ENCODE measurements around the gene MTCH2.

Gene MTCH2

GRCh38 chr11:47572715-47573255 lies 69.6 kb downstream of the MTCH2 start:
- WGBS, 2 donors (ENCODE audit: extremely low coverage in 2 of 2, insufficient read length in 2 of 2, insufficient replicate concordance in 1 of 2), result no CpG with 5 or more reads among the region's 8 CpGs

DNA sequence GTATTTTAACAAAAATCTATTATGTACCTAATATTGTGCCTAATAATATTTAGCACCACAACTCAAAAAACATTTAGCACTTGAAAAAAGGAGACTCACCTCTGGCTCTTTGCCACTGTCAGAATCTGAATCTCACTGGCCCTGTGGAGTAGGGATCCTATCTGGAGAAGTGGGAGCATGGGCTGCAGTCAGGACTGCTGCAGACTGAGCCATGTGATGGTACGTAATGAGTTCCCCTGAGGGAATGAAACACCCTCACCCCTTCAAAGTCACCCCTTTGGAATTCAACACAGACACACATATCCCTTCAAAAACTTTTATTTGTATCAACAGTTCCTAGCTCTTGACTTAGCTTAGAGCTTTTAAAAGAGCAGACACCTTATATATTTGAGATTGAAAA lies 70.5 kb downstream of the MTCH2 start:
- Histone ChIP-seq H3K27ac (replicated peaks; ENCODE audit: low read length) (no peak overlapping the region), H4K91ac (ENCODE audit: low read depth, low read length, poor library complexity) (no peak overlapping the region), H2AFZ (ENCODE audit: low read length) (no peak overlapping the region), H3K18ac (ENCODE audit: low read length) (no peak overlapping the region), H3K79me1 (ENCODE audit: low read depth, low read length) (peaks cover 4% of the 10 kb centered on the region), H4K8ac (ENCODE audit: low read depth, low read length) (no peak overlapping the region), H2BK120ac (ENCODE audit: low read depth, low read length) (no peak overlapping the region), H2AK5ac (ENCODE audit: low read depth, low read length) (no peak overlapping the region), H2BK15ac (ENCODE audit: low read length) (no peak overlapping the region), H2BK12ac (ENCODE audit: low read length) (no peak overlapping the region), H3K4me3 (ENCODE audit: low read length in 2 of 2) (no peak overlapping the region), H2BK5ac (ENCODE audit: low read length) (no peak overlapping the region), H3K14ac (ENCODE audit: low read length) (no peak overlapping the region), H3K36me3 (replicated peaks in 1 of 2; ENCODE audit: control insufficient read depth in 2 of 2, insufficient read depth in 2 of 2, low read length in 2 of 2) (peaks cover 20 to 67% of the 10 kb centered on the region in 2 donors), H3K9me3 (replicated peaks in 1 of 2; ENCODE audit: control insufficient read depth in 2 of 2, insufficient read depth in 1 of 2, low read depth in 1 of 2, low read length in 2 of 2) (peaks cover 0 to 2% of the 10 kb centered on the region in 2 donors), H3K4me1 (ENCODE audit: control insufficient read depth in 2 of 2, insufficient read depth in 1 of 2, low read depth in 1 of 2, low read length in 2 of 2) (peaks cover 0 to under 1% of the 10 kb centered on the region in 2 donors), H3K4ac (ENCODE audit: low read length) (no peak overlapping the region), H3K27me3 (ENCODE audit: control insufficient read depth in 3 of 3, insufficient read depth in 3 of 3, low read depth in 1 of 3, low read length in 3 of 3) (no peaks in the 10 kb centered on the region), H3K23ac (ENCODE audit: low read depth, low read length, poor library complexity) (no peak overlapping the region), H3K9ac (ENCODE audit: low read depth, low read length, poor library complexity) (no peak overlapping the region), H3K4me2 (ENCODE audit: insufficient read depth, low read length, poor library complexity, severe bottlenecking) (no peak overlapping the region)
- DNase-seq (ENCODE audit: low spot score), result no peak
- WGBS, 2 donors (ENCODE audit: extremely low coverage in 2 of 2, insufficient read length in 2 of 2, insufficient replicate concordance in 1 of 2), result no CpG with 5 or more reads among the region's 1 CpG

More at GRCh38 chr11:47572715-47573255, 69.6 kb downstream of the MTCH2 start:
- H3K27ac ChIP-seq (replicated peaks; ENCODE audit: low read length), result no peak overlapping the region
- peak overlapping the region; percentile 31 for H3K23ac ChIP-seq (ENCODE audit: low read depth, low read length, poor library complexity)
- peaks cover 3 to 9% of the 10 kb centered on the region in 2 donors for H3K4me1 ChIP-seq (ENCODE audit: control insufficient read depth in 2 of 2, insufficient read depth in 1 of 2, low read depth in 1 of 2, low read length in 2 of 2)
- no peak for DNase-seq (ENCODE audit: low spot score)
- H3K4me2 ChIP-seq (ENCODE audit: insufficient read depth, low read length, poor library complexity, severe bottlenecking), result no peak overlapping the region
- peaks cover 5% of the 10 kb centered on the region for H3K79me1 ChIP-seq (ENCODE audit: low read depth, low read length)
- H3K14ac ChIP-seq (ENCODE audit: low read length), result no peak overlapping the region
- H2BK15ac ChIP-seq (ENCODE audit: low read length), result no peak overlapping the region
- no peak overlapping the region for H3K18ac ChIP-seq (ENCODE audit: low read length)
- H4K91ac ChIP-seq (ENCODE audit: low read depth, low read length, poor library complexity), result no peak overlapping the region
- H4K8ac ChIP-seq (ENCODE audit: low read depth, low read length), result no peak overlapping the region
- H3K9ac ChIP-seq (ENCODE audit: low read depth, low read length, poor library complexity), result peak overlapping the region; percentile 14
- H2BK12ac ChIP-seq (ENCODE audit: low read length), result no peak overlapping the region
- H2BK120ac ChIP-seq (ENCODE audit: low read depth, low read length), result no peak overlapping the region
- H3K36me3 ChIP-seq (replicated peaks in 1 of 2; ENCODE audit: control insufficient read depth in 2 of 2, insufficient read depth in 2 of 2, low read length in 2 of 2), result peaks cover 25 to 75% of the 10 kb centered on the region in 2 donors
- no peaks in the 10 kb centered on the region for H3K27me3 ChIP-seq (ENCODE audit: control insufficient read depth in 3 of 3, insufficient read depth in 3 of 3, low read depth in 1 of 3, low read length in 3 of 3)
- H3K4ac ChIP-seq (ENCODE audit: low read length), result no peak overlapping the region
- H3K9me3 ChIP-seq (replicated peaks in 1 of 2; ENCODE audit: control insufficient read depth in 2 of 2, insufficient read depth in 1 of 2, low read depth in 1 of 2, low read length in 2 of 2), result peaks cover 0 to 2% of the 10 kb centered on the region in 2 donors
- no peak overlapping the region for H2BK5ac ChIP-seq (ENCODE audit: low read length)
- no peak overlapping the region for H2AFZ ChIP-seq (ENCODE audit: low read length)
- H2AK5ac ChIP-seq (ENCODE audit: low read depth, low read length), result no peak overlapping the region
- H3K4me3 ChIP-seq (ENCODE audit: low read length in 2 of 2), result no peak overlapping the region

GRCh38 chr11:47571357-47571729 lies 71.0 kb downstream of the MTCH2 start:
- Histone ChIP-seq H3K23ac (ENCODE audit: low read depth, low read length, poor library complexity) (no peak overlapping the region), H3K4me2 (ENCODE audit: insufficient read depth, low read length, poor library complexity, severe bottlenecking) (no peak overlapping the region), H3K9ac (ENCODE audit: low read depth, low read length, poor library complexity) (no peak overlapping the region), H2BK5ac (ENCODE audit: low read length) (no peak overlapping the region), H4K8ac (ENCODE audit: low read depth, low read length) (no peak overlapping the region), H3K79me1 (ENCODE audit: low read depth, low read length) (peaks cover 4% of the 10 kb centered on the region), H3K27me3 (ENCODE audit: control insufficient read depth in 3 of 3, insufficient read depth in 3 of 3, low read depth in 1 of 3, low read length in 3 of 3) (no peaks in the 10 kb centered on the region), H3K14ac (ENCODE audit: low read length) (no peak overlapping the region), H2BK120ac (ENCODE audit: low read depth, low read length) (no peak overlapping the region), H3K36me3 (replicated peaks in 1 of 2; ENCODE audit: control insufficient read depth in 2 of 2, insufficient read depth in 2 of 2, low read length in 2 of 2) (peaks cover 20 to 63% of the 10 kb centered on the region in 2 donors), H2AFZ (ENCODE audit: low read length) (no peak overlapping the region), H3K9me3 (replicated peaks in 1 of 2; ENCODE audit: control insufficient read depth in 2 of 2, insufficient read depth in 1 of 2, low read depth in 1 of 2, low read length in 2 of 2) (peaks cover 0 to 2% of the 10 kb centered on the region in 2 donors), H2BK15ac (ENCODE audit: low read length) (no peak overlapping the region), H3K27ac (replicated peaks; ENCODE audit: low read length) (no peak overlapping the region), H3K4me1 (ENCODE audit: control insufficient read depth in 2 of 2, insufficient read depth in 1 of 2, low read depth in 1 of 2, low read length in 2 of 2) (no peaks in the 10 kb centered on the region), H3K18ac (ENCODE audit: low read length) (no peak overlapping the region), H2BK12ac (ENCODE audit: low read length) (no peak overlapping the region), H3K4me3 (ENCODE audit: low read length in 2 of 2) (no peak overlapping the region), H2AK5ac (ENCODE audit: low read depth, low read length) (no peak overlapping the region), H4K91ac (ENCODE audit: low read depth, low read length, poor library complexity) (no peak overlapping the region), H3K4ac (ENCODE audit: low read length) (no peak overlapping the region)
- no peak for DNase-seq (ENCODE audit: low spot score)
- WGBS, 2 donors (ENCODE audit: extremely low coverage in 2 of 2, insufficient read length in 2 of 2, insufficient replicate concordance in 1 of 2), result no CpG with 5 or more reads among the region's 4 CpGs

GRCh38 chr11:47570651-47571356 lies 71.6 kb downstream of the MTCH2 start:
- no peak overlapping the region for H3K4ac ChIP-seq (ENCODE audit: low read length)
- H3K79me1 ChIP-seq (ENCODE audit: low read depth, low read length), result peaks cover 7% of the 10 kb centered on the region
- WGBS, 2 donors (ENCODE audit: extremely low coverage in 2 of 2, insufficient read length in 2 of 2, insufficient replicate concordance in 1 of 2), result no CpG with 5 or more reads among the region's 3 CpGs
- H2BK15ac ChIP-seq (ENCODE audit: low read length), result no peak overlapping the region
- H4K91ac ChIP-seq (ENCODE audit: low read depth, low read length, poor library complexity), result no peak overlapping the region
- peaks cover 20 to 60% of the 10 kb centered on the region in 2 donors for H3K36me3 ChIP-seq (replicated peaks in 1 of 2; ENCODE audit: control insufficient read depth in 2 of 2, insufficient read depth in 2 of 2, low read length in 2 of 2)
- no peak for DNase-seq (ENCODE audit: low spot score)
- no peak overlapping the region for H2BK12ac ChIP-seq (ENCODE audit: low read length)
- no peak overlapping the region for H3K23ac ChIP-seq (ENCODE audit: low read depth, low read length, poor library complexity)
- H3K4me3 ChIP-seq (ENCODE audit: low read length in 2 of 2), result no peak overlapping the region
- H3K14ac ChIP-seq (ENCODE audit: low read length), result no peak overlapping the region
- H3K27me3 ChIP-seq (ENCODE audit: control insufficient read depth in 3 of 3, insufficient read depth in 3 of 3, low read depth in 1 of 3, low read length in 3 of 3), result no peaks in the 10 kb centered on the region
- no peak overlapping the region for H2BK120ac ChIP-seq (ENCODE audit: low read depth, low read length)
- no peak overlapping the region for H2BK5ac ChIP-seq (ENCODE audit: low read length)
- no peak overlapping the region for H2AK5ac ChIP-seq (ENCODE audit: low read depth, low read length)
- no peak overlapping the region for H3K18ac ChIP-seq (ENCODE audit: low read length)
- H2AFZ ChIP-seq (ENCODE audit: low read length), result no peak overlapping the region
- H3K9me3 ChIP-seq (replicated peaks in 1 of 2; ENCODE audit: control insufficient read depth in 2 of 2, insufficient read depth in 1 of 2, low read depth in 1 of 2, low read length in 2 of 2), result peaks cover 0 to 2% of the 10 kb centered on the region in 2 donors
- H3K4me2 ChIP-seq (ENCODE audit: insufficient read depth, low read length, poor library complexity, severe bottlenecking), result no peak overlapping the region
- no peak overlapping the region for H3K9ac ChIP-seq (ENCODE audit: low read depth, low read length, poor library complexity)
- no peak overlapping the region for H3K27ac ChIP-seq (replicated peaks; ENCODE audit: low read length)
- H4K8ac ChIP-seq (ENCODE audit: low read depth, low read length), result no peak overlapping the region
- no peaks in the 10 kb centered on the region for H3K4me1 ChIP-seq (ENCODE audit: control insufficient read depth in 2 of 2, insufficient read depth in 1 of 2, low read depth in 1 of 2, low read length in 2 of 2)
